GM18502 (cell line): ENCODE results near the gene LGI1.
"Not testable (repeated sequence)": the region's sequence is repeated elsewhere in the genome, so short reads cannot be mapped to it uniquely, and the experiment has no call there.

Source experiments
- ATAC-seq: cut with Tn5 transposase; IDR thresholded peaks from one replicate; pipeline ENCODE4 v1.9.1; 2021; ENCODE audit warnings: mild to moderate bottlenecking; ENCODE audit not compliant: unreplicated experiment, poor library complexity

The LGI1 gene

DNA sequence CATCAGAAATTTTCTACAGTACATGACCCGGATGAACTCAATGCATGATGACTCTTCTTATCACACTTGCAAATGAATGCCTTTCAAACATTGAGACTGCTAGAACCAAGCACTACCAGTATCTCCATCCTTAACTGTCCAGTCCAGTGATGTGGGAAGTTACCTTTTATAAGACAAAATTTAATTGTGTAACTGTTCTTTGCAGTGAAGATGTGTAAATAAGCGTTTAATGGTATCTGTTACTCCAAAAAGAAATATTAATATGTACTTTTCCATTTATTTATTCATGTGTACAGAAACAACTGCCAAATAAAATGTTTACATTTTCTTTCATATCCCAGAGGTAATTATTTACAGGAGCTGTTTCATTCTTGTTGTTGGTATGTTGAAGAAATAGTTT lies 40.1 kb downstream of the LGI1 start:
- ATAC-seq: no peak

DNA sequence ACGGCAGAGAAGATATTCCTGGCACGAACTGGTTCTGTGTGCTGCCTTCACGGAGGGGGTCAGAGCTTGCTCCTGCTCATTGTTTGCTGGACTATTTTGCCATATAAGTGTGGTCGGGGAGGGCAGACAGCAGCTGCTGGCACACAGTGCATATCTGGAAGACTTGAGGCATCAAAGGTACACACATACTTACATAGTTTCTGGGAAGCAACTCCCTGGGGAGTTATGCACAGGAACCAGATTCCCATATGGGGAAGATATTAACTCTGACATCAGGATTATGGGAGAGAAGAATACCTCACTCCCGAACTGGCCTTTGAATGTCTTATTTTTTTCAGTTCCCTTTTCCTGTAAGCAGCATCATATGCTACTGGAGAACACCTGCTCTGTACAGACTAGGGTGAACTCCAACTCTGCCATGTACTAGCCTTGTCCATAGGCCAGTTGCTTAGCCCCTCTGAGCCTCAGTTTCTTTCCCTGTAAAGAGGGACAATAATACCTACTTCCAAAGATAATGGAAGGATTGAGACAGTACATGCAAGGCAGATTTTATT lies 41.5 kb downstream of the LGI1 start:
- ATAC-seq: no peak

DNA sequence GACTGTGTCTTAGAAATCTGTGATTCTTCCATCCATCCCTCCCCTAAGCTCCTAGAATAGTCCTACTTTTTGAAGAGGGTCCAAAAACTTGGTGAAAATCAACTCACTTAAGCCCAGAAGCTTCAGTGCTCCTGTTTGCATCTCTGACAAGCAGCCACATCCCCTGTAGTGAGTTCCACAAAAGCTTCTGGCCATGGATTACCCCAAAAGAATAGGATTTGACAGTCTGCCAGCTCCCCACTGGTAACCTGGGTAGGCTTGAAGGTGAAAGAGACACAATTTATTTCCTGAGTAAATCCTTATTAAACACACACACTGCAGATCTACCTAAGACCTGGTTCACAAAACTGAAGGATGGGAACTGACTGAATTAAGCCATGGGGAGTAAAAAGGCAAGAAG lies 46.5 kb downstream of the LGI1 start:
- ATAC-seq: no peak

GRCh38 chr10:93806903-93807302 lies 49.2 kb downstream of the LGI1 start:
- no peak for ATAC-seq

DNA sequence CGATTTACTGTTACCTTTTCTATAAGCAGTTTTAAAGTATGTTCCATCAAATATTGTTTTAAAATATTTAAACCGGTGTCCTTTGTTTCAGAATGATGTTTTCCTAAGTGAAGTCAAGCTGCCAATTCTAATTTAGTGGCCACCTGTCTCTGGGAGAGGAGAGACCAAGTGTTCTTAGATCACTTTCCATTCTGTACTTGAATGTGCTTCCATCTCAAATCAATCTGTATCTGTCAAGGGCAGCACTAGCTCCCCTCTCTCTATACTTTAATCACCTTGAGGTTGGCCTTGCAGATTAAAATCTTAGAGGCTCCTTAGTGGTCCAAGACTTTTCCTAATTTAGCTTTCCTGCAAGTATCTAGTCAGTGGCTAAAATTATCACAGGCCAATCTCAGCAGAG lies 49.6 kb downstream of the LGI1 start:
- no peak for ATAC-seq

DNA sequence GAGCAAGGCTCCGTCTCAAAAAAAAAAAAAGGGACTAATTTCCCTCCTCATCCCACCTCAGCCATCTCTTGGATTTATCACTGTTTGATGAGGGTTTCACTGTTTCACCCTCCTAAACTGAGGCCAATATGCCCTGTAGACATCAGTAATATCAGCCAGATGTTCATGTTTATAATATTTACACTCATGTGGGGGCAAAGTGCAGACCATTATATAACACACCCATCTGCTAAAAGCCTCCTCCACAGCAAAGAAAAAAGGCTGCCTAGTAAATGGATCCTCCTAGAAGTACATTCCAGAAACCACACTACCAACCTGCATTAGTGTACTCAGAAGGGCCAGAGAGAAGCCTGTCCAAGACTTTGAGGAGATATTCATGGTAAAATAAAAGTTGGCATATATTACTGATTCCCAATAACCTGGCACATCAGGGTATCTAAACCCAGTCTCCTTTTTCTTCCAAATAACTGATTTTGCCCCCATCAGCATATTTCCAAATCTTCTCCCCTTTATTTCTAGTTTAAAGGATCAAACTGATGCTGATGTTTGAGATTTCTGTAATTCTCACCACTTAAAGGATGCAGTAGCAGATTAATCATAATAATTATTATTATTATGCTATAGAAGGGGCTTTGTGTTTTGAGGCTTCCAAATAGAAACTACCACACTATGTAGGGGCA lies 55.1 kb downstream of the LGI1 start:
- ATAC-seq: no peak

DNA sequence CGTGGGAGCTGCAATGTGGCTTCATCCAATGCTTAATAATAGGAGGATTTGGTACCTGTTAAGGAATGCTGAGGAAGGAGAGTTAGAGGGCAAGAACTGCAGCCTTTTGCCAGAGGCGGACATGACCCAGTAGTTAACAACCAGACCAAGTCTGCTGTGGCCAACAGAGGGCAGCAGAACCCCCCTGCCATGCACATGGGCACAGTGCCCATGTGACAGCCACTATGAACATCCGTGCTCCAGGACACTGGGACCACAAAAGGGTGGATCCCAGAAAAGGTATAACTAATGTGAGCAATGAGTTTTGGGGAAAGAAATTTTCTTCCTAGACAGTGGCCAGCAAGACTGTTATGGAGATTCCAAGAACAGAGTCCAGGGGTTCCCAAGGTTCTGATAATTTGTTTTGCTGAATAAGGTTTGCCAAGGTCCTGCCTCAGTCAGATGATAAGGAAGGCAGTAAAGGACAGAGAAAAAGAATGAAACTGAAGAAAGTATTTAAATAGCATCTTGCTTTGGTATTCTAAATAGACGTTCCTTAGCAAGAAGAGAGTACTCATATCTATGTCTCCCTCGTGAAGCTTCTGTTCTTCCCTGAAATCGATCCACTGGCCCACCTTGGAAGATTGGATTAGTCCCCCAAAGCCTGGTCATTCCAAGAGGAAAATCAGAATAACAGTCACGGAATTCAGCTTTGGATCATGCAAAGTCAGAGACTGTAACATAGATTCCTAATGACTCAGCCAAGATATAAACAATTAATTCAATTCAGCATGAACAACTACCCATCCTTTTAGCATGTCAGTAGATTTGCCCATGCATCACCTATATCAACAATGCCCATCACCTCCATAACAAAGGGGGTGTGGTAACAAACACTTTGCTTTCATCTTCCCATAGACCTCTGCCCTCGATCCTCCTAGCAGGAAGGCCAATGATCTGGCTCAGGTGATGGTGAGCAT lies 56.0 kb downstream of the LGI1 start:
- peak; percentile 69 for ATAC-seq

DNA sequence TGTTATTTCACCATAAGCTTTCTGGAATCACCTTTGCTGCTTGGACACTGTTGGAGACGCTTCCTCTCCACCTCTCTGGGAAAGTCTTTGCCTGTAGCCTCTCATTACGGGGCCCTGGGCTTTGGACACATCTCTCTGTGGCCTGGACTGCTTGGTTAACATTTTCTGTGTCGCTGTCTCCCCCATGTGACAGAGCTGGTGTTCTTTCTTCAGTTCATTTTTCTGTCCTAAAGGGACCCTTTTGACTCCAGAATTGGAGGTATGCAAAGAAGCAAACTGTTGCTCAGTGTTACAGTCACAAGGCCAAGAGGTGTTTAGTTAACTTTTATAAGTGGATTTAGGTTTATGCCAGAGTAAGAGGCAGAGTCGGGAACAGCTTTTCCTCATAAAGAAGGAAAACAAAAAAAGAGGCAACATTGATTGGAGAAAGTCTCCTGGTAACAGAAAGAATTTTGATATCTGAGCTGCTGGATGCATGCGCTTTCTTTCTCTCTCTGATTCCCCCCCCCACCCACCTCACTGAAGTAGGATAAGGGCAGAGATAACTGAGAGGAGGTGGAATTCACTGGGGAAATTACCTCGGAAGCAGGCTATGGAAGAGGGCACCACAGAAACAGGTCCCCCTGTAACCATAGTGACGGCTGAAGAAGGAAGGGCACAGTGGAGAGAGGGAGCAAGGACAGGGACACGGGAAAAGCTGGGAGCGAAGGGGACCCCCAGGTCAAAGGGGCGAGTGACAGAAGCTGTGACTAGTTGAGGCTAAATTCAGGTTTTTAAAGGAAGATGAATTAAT lies 57.8 kb downstream of the LGI1 start:
- ATAC-seq: no peak

GRCh38 chr10:93816123-93816747 lies 58.5 kb downstream of the LGI1 start:
- peak; percentile 61 for ATAC-seq

- ATAC-seq: no peak
These were observed 60.4 kb downstream of the LGI1 start for GRCh38 chr10:93818086-93818485.

- no peak for ATAC-seq
These were observed 61.8 kb downstream of the LGI1 start for GRCh38 chr10:93819520-93819919.

DNA sequence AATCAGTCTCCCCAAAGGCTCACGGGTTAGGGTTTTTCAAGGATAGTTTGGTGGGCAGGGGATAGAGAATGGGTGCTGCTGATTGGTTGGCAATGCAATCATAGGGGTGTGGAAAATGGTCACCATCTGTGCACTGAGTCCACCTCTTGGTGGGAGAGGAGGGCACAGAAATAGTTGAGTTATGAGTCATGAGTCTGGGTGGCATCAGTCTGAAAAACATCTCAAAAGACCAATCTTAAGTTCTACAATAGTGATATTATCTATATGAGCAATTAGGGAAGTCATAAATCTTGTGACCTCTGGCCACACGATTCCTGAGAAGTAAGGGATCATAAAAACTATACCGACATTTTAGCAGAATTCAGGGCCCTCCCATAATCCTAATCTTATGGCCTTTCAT lies 62.7 kb downstream of the LGI1 start:
- no peak for ATAC-seq

DNA sequence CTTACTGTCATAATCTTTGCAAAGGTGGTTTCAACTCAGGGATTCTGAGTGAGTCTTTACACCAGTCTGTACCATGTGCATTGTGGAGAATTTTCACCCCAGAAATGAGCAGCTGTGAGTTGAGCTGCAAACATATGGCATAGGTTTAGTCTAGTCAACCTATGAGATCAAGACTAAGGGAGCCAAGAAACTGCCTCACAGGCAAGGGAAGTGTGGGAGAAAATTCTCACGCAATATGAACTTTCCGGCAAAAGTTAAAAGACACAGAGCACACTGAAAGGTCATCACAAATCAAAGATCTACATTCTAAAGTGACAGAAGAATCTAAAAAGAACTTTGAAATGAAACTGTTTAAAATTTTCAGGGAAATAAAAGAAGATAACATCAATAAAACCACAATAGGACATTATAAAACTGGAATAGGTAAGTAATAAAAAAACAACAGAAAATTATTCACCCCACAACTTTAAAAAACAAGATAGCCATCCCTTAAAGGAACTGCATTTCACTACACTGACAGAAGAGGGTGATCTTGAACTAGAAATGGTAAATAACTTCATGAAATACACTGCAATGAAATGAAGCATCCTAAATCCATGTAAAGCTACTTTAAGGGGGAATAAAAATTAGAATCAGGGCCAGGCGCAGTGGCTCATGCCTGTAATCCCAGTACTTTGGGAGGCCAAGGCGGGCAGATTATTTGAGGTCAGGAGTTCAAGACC lies 63.5 kb downstream of the LGI1 start:
- ATAC-seq: no peak

DNA sequence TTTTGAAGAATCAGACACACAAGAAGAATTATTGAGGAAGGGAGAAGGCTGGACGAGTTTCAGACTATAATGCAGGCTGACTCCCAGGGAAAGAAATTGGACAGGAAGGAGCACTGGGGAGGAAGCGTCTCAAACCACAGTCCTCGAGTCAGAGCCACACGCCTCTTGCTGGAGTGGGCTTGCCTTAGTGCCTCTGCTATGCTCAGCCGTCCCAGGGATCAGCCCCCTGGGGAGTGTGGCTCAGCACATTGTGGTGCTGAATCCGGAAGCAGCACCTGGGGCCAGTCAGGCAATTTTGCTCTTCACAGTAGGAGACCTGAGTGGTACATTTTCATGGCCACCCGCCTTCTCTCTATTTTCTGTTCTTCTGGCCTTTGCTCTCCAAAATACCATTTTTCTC lies 68.6 kb downstream of the LGI1 start:
- no peak for ATAC-seq

GRCh38 chr10:93827056-93827804 lies 69.5 kb downstream of the LGI1 start:
- ATAC-seq: no peak

GRCh38 chr10:93831065-93831464 lies 73.3 kb downstream of the LGI1 start:
- ATAC-seq: not testable (repeated sequence)

DNA sequence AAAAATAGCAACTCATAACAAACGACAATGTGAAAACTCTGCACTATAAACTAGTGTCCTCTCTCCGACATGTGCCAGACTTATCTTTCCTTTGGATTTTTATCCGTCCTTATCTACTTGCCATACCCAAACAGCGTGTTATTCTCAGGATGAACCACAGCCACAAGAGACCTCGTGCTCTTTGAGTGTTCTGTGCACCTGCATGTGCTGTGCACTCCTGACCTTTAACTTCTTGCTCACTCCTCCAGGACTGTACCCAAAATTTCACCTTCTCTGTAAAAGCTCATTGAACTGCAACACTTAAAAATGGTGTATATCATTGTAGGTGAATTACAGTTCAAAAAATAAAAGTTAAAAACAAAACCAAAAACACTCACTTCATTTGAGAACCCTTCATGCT lies 78.0 kb downstream of the LGI1 start:
- ATAC-seq: no peak

DNA sequence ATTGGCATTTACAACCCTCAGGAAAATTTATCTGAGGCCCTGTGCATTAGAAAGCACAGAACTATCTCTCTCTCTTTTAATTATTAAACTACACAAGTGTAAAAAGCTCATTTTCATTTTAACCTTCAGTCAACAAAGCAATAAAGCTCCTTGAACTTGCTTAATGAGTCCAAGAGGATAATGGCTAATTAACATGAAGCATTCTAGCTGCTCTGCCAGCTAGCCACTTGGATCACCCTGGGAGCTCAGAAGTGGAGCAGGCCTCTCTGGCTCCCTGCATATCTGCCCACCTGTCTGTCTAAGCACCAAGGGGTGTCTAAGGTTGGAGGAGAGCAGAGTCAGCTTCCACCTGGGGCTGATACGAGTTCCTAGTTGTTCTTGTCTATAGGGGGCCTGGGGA lies 80.1 kb downstream of the LGI1 start:
- no peak for ATAC-seq

DNA sequence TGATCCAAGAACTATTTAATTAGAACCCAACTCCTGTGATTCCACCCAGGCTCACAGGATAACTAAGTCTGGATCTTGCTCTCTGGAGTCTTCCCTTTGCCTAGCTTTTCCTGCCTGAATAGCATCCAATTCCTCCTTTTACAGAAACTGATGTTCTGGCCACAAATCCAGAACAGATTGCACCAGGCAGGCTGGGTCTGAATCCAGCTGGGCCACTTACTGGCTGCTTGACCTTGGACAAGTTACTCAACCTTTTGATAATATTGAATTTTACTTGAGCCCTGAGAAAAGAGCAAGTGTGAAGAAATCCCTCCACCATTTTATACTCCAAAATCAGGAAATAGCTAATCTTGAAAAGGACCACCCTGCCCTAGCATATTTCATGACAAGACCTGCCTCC lies 80.5 kb downstream of the LGI1 start:
- ATAC-seq: no peak
